HCT116 (cell line): ENCODE results near the gene LY6G6C. TPM values are rescaled to one million over a fixed set of nuclear protein-coding genes. Genes with fewer than 3 reads are reported as not detected.
A peak's percentile ranks its signal among the peaks of the same experiment; 100 is the strongest.

Source experiments
- ATAC-seq: fragments of 200-7000 bp; cut with Tn5 transposase; 2 replicates; pipeline ENCODE4 v1.9.1; 2020; ENCODE audit warnings: mild to moderate bottlenecking, moderate library complexity
- BruUV-seq: library from RNA; stranded (reverse); fragments of 400-500 nt; replicated peaks from 2 replicates; lab custom pipeline; 2021; lab: Mats Ljungman, UMichigan
- CTCF ChIA-PET: fragments of 300-600 bp; sonication (Branson Sonifier 250); formaldehyde crosslinking; loops from one replicate; lab custom pipeline; 2021; ENCODE audit warnings: antibody characterized with exemption; lab: Charles Lee
- POLR2A ChIA-PET: fragments of 300-600, 350-600 bp; sonication (Branson Sonifier 250); formaldehyde crosslinking; loops from one replicate; lab custom pipeline; 2021; ENCODE audit warnings: antibody characterized with exemption; lab: Charles Lee
- RAD21 ChIA-PET, 2 experiments: fragments of 300-600 bp; sonication (Branson Sonifier 250); formaldehyde crosslinking; loops; one replicate each; lab custom pipeline; 2023; ENCODE audit warnings: low total read pairs in 2 of 2; ENCODE audit not compliant: uncharacterized antibody in 2 of 2, unreplicated experiment in 2 of 2, low non-redundant PET in 1 of 2; lab: Charles Lee
- DNase-seq: peaks from one replicate; pipeline ENCODE4 v3.0.0-alpha.2; 2010; ENCODE audit warnings: low read depth, low spot score
- H2AFZ ChIP-seq: fragments of 200-600 bp; shearing (Covaris generic), sonication (generic); 2 replicates; pipeline ENCODE4 v1.6.1; 2017; ENCODE audit warnings: low read depth, mixed run types, mixed read lengths, antibody characterized with exemption, low read length; ENCODE audit not compliant: poor library complexity, severe bottlenecking
- H3K27ac ChIP-seq: 2 replicates; pipeline ENCODE4 v1.5.1; 2012; ENCODE audit warnings: low read depth, low read length
- H3K27me3 ChIP-seq: fragments of 200-600 bp; sonication (generic); 2 replicates; pipeline ENCODE4 v1.6.1; 2016; ENCODE audit warnings: mixed run types, low read length, mixed read lengths; ENCODE audit not compliant: insufficient read depth
- H3K36me3 ChIP-seq, 2 experiments: fragments of 200-500 bp in 1 of 2; fragments of 200-600 bp in 1 of 2; sonication (Bioruptor generic) in 1 of 2; sonication (generic) in 1 of 2; 2 replicates each; pipeline versions ENCODE4 v1.5.1 to v1.6.1; 2014 to 2016; ENCODE audit warnings: low read length in 2 of 2, inconsistent platforms in 1 of 2, mixed read lengths in 1 of 2, mixed run types in 1 of 2; ENCODE audit not compliant: insufficient read depth in 2 of 2, control insufficient read depth in 1 of 2
- H3K4me1 ChIP-seq, 2 experiments: fragments of 200-600 bp in 1 of 2; sonication (generic) in 1 of 2; 2 replicates each; pipeline versions ENCODE4 v1.5.1 to v1.6.1; 2012 to 2017; ENCODE audit warnings: low read length in 2 of 2, inconsistent platforms in 1 of 2, mild to moderate bottlenecking in 1 of 2, mixed read lengths in 1 of 2, mixed run types in 1 of 2, moderate library complexity in 1 of 2; ENCODE audit not compliant: insufficient read depth in 2 of 2, control insufficient read depth in 1 of 2
- H3K4me2 ChIP-seq: fragments of 200-600 bp; sonication (generic); 2 replicates; pipeline ENCODE4 v1.6.1; 2017; ENCODE audit warnings: mixed run types, low read length, mixed read lengths
- H3K4me3 ChIP-seq, 2 experiments: fragments of 200-600 bp in 1 of 2; sonication (generic) in 1 of 2; replicated peaks in 1 of 2; 2 replicates each; pipeline ENCODE4 v1.5.1; 2011 to 2016; ENCODE audit warnings: low read length in 2 of 2, control low read depth in 1 of 2, low read depth in 1 of 2, mild to moderate bottlenecking in 1 of 2, mixed read lengths in 1 of 2, mixed run types in 1 of 2
- H3K79me2 ChIP-seq: fragments of 200-600 bp; sonication (generic); 2 replicates; pipeline ENCODE4 v1.6.1; 2017; ENCODE audit warnings: mild to moderate bottlenecking, mixed run types, low read length, moderate library complexity, mixed read lengths; ENCODE audit not compliant: insufficient read depth
- H3K9ac ChIP-seq: fragments of 200-600 bp; sonication (generic); 2 replicates; pipeline ENCODE4 v1.6.1; 2016; ENCODE audit warnings: low read length, mixed read lengths
- H3K9me2 ChIP-seq: fragments of 200-600 bp; sonication (generic), shearing (Covaris generic); 2 replicates; pipeline ENCODE4 v1.6.1; 2017; ENCODE audit warnings: mixed run types, mild to moderate bottlenecking, moderate library complexity; ENCODE audit not compliant: insufficient read depth
- H3K9me3 ChIP-seq, 2 experiments: fragments of 200-500 bp in 1 of 2; fragments of 200-600 bp in 1 of 2; sonication (Bioruptor generic) in 1 of 2; sonication (generic) in 1 of 2; 2 replicates each; pipeline ENCODE4 v1.6.1; 2014 to 2017; ENCODE audit warnings: low read length in 2 of 2, mixed read lengths in 2 of 2, inconsistent platforms in 1 of 2, low read depth in 1 of 2, mild to moderate bottlenecking in 1 of 2, mixed run types in 1 of 2, moderate library complexity in 1 of 2; ENCODE audit not compliant: control insufficient read depth in 1 of 2, insufficient read depth in 1 of 2
- H4K20me1 ChIP-seq: fragments of 200-600 bp; sonication (generic), shearing (Covaris generic); 2 replicates; pipeline ENCODE4 v1.6.1; 2017; ENCODE audit warnings: mixed run types, mild to moderate bottlenecking, moderate library complexity; ENCODE audit not compliant: insufficient read depth
- CBX3 ChIP-seq: IDR thresholded peaks from 2 replicates; pipeline ENCODE4 v1.6.1; 2012; ENCODE audit warnings: low read depth
- CEBPB ChIP-seq: IDR thresholded peaks from 2 replicates; pipeline ENCODE4 v1.6.1; 2012; ENCODE audit warnings: low read depth
- EGR1 ChIP-seq: IDR thresholded peaks from 2 replicates; pipeline ENCODE4 v1.6.1; 2012; ENCODE audit warnings: low read depth
- ELF1 ChIP-seq: IDR thresholded peaks from 2 replicates; pipeline ENCODE4 v1.6.1; 2012; ENCODE audit warnings: low read depth, borderline replicate concordance
- EZH2 ChIP-seq: fragments of 200-600 bp; sonication (generic); IDR thresholded peaks from 2 replicates; pipeline ENCODE4 v1.6.1; 2017; ENCODE audit warnings: antibody characterized with exemption, mixed run types
- EZH2phosphoT487 ChIP-seq: fragments of 200-600 bp; IDR thresholded peaks from 2 replicates; pipeline ENCODE4 v1.6.1; 2018; ENCODE audit warnings: antibody characterized with exemption, borderline replicate concordance
- JUND ChIP-seq: IDR thresholded peaks from 2 replicates; pipeline ENCODE4 v1.6.1; 2012
- MAX ChIP-seq: IDR thresholded peaks from 2 replicates; pipeline ENCODE4 v1.6.1; 2012
- POLR2A ChIP-seq: IDR thresholded peaks from 2 replicates; pipeline ENCODE4 v1.7.0; 2011; ENCODE audit warnings: borderline replicate concordance; ENCODE audit not compliant: insufficient read depth, insufficient read length; ENCODE audit errors: extremely low read depth
- POLR2AphosphoS5 ChIP-seq: IDR thresholded peaks from 2 replicates; pipeline ENCODE4 v1.6.1; 2011; ENCODE audit warnings: mild to moderate bottlenecking, low read depth, low read length, moderate library complexity
- RAD21 ChIP-seq: IDR thresholded peaks from 2 replicates; pipeline ENCODE4 v1.6.1; 2012; ENCODE audit warnings: low read depth, mild to moderate bottlenecking
- REST ChIP-seq: IDR thresholded peaks from 2 replicates; pipeline ENCODE4 v1.6.1; 2012; ENCODE audit warnings: low read depth
- SIN3A ChIP-seq: IDR thresholded peaks from 2 replicates; pipeline ENCODE4 v1.6.1; 2012; ENCODE audit warnings: low read depth
- SP1 ChIP-seq: IDR thresholded peaks from 2 replicates; pipeline ENCODE4 v1.6.1; 2012; ENCODE audit warnings: low read depth
- SRF ChIP-seq: IDR thresholded peaks from 2 replicates; pipeline ENCODE4 v1.6.1; 2012; ENCODE audit warnings: low read depth
- TCF7L2 ChIP-seq: IDR thresholded peaks from 2 replicates; pipeline ENCODE4 v1.7.0; 2011; ENCODE audit warnings: borderline replicate concordance, inconsistent platforms; ENCODE audit not compliant: insufficient read depth, insufficient read length; ENCODE audit errors: extremely low read depth
- YY1 ChIP-seq: IDR thresholded peaks from 2 replicates; pipeline ENCODE4 v1.6.1; 2011; ENCODE audit warnings: low read length, low read depth, moderate library complexity, mild to moderate bottlenecking; ENCODE audit not compliant: insufficient replicate concordance; ENCODE audit errors: extremely low read depth
- ZBTB33 ChIP-seq: IDR thresholded peaks from 2 replicates; pipeline ENCODE4 v1.6.1; 2011; ENCODE audit warnings: mild to moderate bottlenecking, low read length, moderate library complexity; ENCODE audit not compliant: insufficient replicate concordance; ENCODE audit errors: extremely low read depth
- ZFX ChIP-seq: fragments of 450-650 bp; IDR thresholded peaks from 2 replicates; pipeline ENCODE4 v1.6.1; 2017
- ZNF274 ChIP-seq: fragments of 200-500 bp; sonication (Bioruptor generic); IDR thresholded peaks from 2 replicates; pipeline ENCODE4 v1.6.1; 2014; ENCODE audit warnings: mild to moderate bottlenecking, low read depth, low read length, inconsistent platforms
- intact Hi-C: fragments of 100-400 bp; cut with micrococcal nuclease; formaldehyde crosslinking; loops from 2 replicates; pipeline ENCODE4 v1.10.0; 2022
- total RNA-seq: library from RNA; stranded (reverse); gene quantifications from one replicate; pipeline ENCODE4 v1.2.1, GENCODE V29; 2021; ENCODE audit not compliant: unreplicated experiment
- TF ChIP-seq, protein P1 (sequence below): IDR thresholded peaks from 2 replicates; pipeline ENCODE4 v1.6.1; 2012

LY6G6C gene
- total RNA-seq, 1 experiment from 2014 or later: 0.54 TPM

GRCh38 chr6:31718265-31718664, 3.3 kb downstream of the LY6G6C start:
- no peaks in the 10 kb centered on the region for H3K36me3 ChIP-seq
- H3K9ac ChIP-seq: no peak overlapping the region
- peaks cover 39 to 54% of the 10 kb centered on the region in 2 experiments for H3K4me1 ChIP-seq
- ATAC-seq (peak; percentile 79), DNase-seq (peak; percentile 71)
- peak overlapping the region in 1 of 2 experiments; percentile 14; a peak in 2 of 4 replicates for H3K4me3 ChIP-seq
- no peaks in the 10 kb centered on the region for H3K27me3 ChIP-seq
- POLR2A ChIA-PET: no interaction called here
- RAD21 ChIA-PET: no interaction called here
- H3K4me2 ChIP-seq: peak overlapping the region; percentile 68
- no peaks in the 10 kb centered on the region for H3K9me2 ChIP-seq
- H2AFZ ChIP-seq: no peak overlapping the region
- CTCF ChIA-PET: no interaction called here
- intact Hi-C loops: no loop called here
- BruUV-seq: no TSS peak
- no peaks in the 10 kb centered on the region for H3K79me2 ChIP-seq
- H3K9me3 ChIP-seq: no peaks in the 10 kb centered on the region
- peak overlapping the region; percentile 36; the same call in 1 of the 2 replicates for H3K27ac ChIP-seq
- no peaks in the 10 kb centered on the region for H4K20me1 ChIP-seq
- TF ChIP-seq RAD21 (no peak; the same call in 1 of the 2 replicates), TCF7L2 (no peak), SIN3A (no peak), ZNF274 (no peak), ELF1 (no peak), JUND (no peak; the same call in 1 of the 2 replicates), CEBPB (no peak), POLR2AphosphoS5 (peak; percentile 55), ZBTB33 (no peak), POLR2A (no peak), ZFX (no peak), CBX3 (peak; percentile 39; the same call in 1 of the 2 replicates), SRF (no peak), REST (no peak), MAX (peak; percentile 54; the same call in 1 of the 2 replicates), YY1 (peak; percentile 63), EGR1 (no peak), EZH2 (no peak), SP1 (peak; percentile 93), EZH2phosphoT487 (no peak)
- TF ChIP-seq, protein P1, sequence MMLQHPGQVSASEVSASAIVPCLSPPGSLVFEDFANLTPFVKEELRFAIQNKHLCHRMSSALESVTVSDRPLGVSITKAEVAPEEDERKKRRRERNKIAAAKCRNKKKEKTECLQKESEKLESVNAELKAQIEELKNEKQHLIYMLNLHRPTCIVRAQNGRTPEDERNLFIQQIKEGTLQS: no peak
